GM18511 (cell line): ENCODE results near the gene ARHGDIG.
"Not testable (repeated sequence)": the region's sequence is repeated elsewhere in the genome, so short reads cannot be mapped to it uniquely, and the experiment has no call there.

Experiments
- ATAC-seq: cut with Tn5 transposase; IDR thresholded peaks from one replicate; pipeline ENCODE4 v1.9.1; 2021; ENCODE audit warnings: mild to moderate bottlenecking, moderate library complexity; ENCODE audit not compliant: unreplicated experiment

ARHGDIG gene

DNA sequence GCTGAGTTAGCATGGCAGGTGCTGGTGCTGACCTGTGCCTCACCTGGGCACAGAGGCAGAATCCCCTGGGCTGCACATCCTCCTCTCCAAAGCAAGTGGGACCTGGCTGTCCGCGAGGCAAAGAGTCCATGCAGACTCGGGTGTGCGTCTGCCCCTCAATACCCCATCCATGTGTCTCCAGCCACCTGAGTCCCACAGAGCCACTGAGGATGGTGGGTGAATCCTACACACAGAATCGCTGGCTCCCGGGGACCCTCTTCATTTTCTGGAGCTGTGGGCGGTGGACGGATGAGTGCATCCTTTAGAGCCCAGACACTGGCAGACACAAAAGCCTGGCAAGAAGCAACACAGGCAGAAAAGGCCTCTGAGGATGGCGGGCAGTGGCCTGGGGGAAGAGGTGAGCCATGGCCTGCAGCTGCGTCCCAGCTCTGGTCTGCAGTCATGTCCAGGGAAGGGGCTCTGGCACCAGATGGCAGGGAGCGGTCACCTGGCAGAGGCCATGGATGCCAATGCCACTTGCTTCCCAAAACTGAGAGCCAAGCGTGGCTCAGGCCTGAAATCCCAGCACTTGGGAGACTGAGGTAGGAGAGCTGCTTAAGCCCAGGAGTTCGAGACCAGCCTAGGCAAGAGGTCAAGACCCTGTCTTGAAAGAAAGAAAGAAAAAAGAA, 42.2 kb downstream of the ARHGDIG start:
- no peak for ATAC-seq

DNA sequence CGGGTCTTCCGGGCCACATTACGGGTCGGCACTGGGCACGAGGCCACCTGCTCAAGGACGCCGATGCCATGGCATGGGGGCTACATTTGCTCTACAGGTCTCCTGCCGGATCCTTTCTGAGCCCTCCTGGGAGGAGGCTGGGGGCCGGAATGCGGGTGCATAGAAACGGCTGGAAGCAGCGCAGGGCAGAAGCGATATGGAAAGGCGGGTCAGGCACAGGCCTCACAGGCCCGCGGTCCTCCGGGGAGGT, 43.7 kb downstream of the ARHGDIG start:
- no peak for ATAC-seq

DNA sequence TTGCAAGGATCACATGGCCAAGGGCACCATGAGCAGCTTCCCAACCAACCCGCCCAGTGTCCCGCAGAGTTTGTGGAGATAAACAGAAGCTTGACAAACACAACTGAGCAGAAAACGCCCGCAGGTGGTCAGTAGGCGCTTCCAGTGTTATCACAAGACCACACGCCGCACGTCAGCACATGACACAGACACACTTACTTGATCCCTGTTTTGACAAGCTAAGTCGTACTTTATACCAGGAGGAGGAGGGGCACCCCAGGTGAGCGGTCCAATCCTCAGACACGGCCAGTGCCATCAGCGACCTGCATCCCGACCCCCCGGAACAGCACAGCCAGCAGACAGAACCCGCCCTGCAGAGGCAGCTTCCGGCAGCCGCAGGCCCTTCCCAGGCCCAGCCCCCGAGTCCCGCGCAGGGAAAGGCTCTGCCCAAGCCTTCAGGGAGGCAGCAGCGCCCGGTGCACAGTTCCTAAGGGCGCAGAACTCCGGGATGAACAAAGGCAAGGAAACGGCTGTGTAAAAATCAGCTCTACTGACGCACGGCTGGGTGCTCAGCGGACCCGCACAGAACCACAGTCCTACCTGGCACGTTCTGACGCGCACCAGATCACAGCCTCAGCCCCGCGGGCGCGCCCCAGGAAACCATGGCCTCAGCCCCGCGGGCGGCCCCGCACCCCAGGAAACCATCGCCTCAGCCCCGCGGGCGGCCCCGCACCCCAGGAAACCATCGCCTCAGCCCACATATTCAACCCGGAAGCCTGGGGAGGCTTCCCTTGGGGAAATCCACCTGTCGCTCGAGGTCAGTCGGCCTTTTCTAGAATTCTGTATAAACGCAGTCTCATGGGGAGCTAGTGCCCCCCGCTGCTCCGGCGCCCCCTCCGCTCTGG, 44.3 kb downstream of the ARHGDIG start:
- ATAC-seq, result no peak

DNA sequence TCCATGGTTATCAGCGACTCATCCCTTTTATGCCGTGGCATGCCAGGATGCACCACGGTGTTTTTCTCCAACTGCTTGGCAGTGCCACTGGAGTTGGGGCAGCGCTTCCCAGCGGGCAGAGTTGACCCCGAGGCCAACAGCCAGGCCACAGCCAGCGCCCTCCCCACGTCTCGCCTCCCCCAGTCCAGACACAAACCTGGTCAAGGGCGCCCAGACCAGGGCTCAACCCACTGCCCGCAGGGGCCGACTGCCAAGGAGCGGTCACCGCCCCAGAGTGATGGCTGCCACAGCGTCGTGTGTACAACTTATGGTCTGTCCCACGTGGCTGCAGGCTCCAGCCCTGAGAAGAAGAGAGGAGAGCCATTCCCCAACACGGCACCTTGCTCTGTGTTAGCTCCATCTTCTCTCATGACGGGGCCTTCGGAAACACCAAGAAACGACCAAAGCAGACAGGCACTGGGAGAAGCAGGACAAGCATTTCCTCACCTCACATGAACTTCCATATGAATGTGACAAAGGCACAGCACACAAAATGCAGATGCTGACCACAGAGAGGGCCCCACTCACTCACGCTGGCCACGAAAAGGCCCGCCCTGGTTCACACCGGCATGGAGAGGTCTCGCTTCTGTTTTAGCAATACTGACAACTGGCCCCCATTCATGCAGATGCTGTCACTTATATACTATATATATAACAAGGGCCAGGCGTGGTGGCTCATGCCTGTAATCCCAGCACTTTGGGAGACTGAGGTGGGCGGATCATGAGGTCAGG, 45.2 kb downstream of the ARHGDIG start:
- ATAC-seq, result no peak

DNA sequence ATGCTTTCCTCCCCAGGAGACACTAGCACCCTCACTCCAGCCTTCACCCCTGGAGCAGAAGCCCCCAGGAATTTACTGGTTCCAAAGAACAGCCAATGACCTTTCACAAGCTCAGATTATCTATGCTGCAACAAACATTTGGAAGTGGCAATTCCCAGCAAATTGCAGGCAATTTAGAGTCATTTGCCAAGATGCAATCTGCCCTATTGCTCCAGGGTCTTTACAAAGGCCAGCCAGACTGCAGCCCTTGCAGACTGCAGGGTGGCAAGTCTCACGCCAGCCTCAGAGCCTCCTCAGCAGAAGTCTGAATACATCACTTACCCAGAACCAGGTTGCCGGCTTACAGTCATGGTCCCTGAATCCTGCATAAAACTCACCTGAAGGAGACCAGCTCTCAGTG, 50.4 kb downstream of the ARHGDIG start:
- no peak for ATAC-seq

DNA sequence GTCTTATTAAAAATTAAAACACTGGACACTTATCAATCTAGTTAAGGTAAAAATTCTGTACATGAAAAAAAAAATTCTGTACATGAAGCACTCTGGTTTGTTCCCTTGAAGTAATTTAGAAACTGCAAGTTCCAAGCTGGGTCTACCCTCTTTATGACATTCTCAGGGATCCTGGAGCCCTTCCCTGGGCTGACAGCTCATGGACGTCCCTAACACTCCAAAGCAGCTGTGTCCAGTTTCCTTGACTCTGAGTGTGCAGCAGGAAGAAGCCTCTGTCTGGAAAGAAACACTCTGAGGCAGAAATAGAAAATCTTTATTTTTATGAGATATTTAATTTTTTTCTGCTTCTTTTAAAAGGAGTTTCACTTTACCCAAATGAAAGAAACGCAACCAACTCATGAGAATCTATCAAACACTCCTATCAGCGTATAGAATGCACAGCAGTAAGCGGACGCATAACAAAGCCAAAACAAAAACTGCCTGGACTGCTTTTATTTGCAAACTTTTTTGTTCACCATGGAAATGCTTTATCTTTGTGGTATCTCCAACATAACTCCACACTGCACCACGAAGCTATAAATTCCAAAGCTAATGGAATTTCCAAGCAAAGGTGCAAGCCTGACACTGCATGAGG, 50.9 kb downstream of the ARHGDIG start:
- ATAC-seq, result not testable (repeated sequence)
